Measurements from ENCODE around the gene POLD2. TPM values are rescaled to one million over a fixed set of nuclear protein-coding genes. Genes with fewer than 3 reads are reported as not detected.

The POLD2 gene
- total RNA-seq, 3 donors from 2014 or later (not counting 1 experiment from before 2014, with no cell fraction given) = 30.1 to 38.3 (median 38.1) TPM

DNA sequence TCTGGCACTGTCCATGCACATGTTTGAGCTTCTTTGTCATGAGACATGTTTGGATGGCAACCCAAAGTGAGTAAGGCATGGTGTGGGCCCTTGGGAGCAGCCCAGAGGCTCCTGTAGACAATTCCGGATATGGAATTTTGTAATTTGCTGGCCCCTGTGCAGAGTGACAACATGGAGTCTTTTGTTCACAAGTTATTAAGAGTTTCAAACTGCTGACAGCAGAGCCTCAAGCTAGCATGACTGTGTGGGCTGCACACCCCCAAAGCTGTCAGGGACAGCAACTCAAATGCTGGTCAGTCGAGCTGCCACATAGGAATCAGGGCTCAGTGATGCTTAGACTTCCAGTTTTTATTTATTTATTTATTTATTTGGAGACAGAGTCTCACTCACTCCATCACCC, 24.8 kb upstream of the POLD2 start:
- no peaks in the 10 kb centered on the region for H3K9me3 ChIP-seq (ENCODE audit: control insufficient read depth, insufficient read depth, low read length)
- ATAC-seq (no peak), DNase-seq (no peak)
- no peaks in the 10 kb centered on the region for H3K36me3 ChIP-seq (ENCODE audit: control insufficient read depth, insufficient read depth, low read length)
- Mint-ChIP-seq H3K4me3 (no peak overlapping the region), H3K9me3 (no peaks in the 10 kb centered on the region), H3K27ac (no peak overlapping the region), H3K4me1 (peaks cover 0 to 6% of the 10 kb centered on the region in 2 donors), H3K36me3 (no peaks in the 10 kb centered on the region), H3K27me3 (ENCODE audit: low read depth in 2 of 2) (peaks cover 0 to 6% of the 10 kb centered on the region in 2 donors)
- H3K27me3 ChIP-seq (ENCODE audit: control insufficient read depth, insufficient read depth, low read length) = peaks cover 11% of the 10 kb centered on the region
- intact Hi-C loops (cut with micrococcal nuclease) = no loop called here
- H3K4me3 ChIP-seq (ENCODE audit: low read length) = no peak overlapping the region
- WGBS (ENCODE audit: insufficient coverage) = 90% methylated on average over 2 of the region's 2 CpGs
- TF ChIP-seq, protein P1, sequence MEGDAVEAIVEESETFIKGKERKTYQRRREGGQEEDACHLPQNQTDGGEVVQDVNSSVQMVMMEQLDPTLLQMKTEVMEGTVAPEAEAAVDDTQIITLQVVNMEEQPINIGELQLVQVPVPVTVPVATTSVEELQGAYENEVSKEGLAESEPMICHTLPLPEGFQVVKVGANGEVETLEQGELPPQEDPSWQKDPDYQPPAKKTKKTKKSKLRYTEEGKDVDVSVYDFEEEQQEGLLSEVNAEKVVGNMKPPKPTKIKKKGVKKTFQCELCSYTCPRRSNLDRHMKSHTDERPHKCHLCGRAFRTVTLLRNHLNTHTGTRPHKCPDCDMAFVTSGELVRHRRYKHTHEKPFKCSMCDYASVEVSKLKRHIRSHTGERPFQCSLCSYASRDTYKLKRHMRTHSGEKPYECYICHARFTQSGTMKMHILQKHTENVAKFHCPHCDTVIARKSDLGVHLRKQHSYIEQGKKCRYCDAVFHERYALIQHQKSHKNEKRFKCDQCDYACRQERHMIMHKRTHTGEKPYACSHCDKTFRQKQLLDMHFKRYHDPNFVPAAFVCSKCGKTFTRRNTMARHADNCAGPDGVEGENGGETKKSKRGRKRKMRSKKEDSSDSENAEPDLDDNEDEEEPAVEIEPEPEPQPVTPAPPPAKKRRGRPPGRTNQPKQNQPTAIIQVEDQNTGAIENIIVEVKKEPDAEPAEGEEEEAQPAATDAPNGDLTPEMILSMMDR (IDR thresholded peaks at IDR 0.05) = no peak
- no peak overlapping the region for H3K27ac ChIP-seq (ENCODE audit: low read length)
- peaks cover 18% of the 10 kb centered on the region for H3K4me1 ChIP-seq (ENCODE audit: control insufficient read depth, insufficient read depth, low read length)

DNA sequence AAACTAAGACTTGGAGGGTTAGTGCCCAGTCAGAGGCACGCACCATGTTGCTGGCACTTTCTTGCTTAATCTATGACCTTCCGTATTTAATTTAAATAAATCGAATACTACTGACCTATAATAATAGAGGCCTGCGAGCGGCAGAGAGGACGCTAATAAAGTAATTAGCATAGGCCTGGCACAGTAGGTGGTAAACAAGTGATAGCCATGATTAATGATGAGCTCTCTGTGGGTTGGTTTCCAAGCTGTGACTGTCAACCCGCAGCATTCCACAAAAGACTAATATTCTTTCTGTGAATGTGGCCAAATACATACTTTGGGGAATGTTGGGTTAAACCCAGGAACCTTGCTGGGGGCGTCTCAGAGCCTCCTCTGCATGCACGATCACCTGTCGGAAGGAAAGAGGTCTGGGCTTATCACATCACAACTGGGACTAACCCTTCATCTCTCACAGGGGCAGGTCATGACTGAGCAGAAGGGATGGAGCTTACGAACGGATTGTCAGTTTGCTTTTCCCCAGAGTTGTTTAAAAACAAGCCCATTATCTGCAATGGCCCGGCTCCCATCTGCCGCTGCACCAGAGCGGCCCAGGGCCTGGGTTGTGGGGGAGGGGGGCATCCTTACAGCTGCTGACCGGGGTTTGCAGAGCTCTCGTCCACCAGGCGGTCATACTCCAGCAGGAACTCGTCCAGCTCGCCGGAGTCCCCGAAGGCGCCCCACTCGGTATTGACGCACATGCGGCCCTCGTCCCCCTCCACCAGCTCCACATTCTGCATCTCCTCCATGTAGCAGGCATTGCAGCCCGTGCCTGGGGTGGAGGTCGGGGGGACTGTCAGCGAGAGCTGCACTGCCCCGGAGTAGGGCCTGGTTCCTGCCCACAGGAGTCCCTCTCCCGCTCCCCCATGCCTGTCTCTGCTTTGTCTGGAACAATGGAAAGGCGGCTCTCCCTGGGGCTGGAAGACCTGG, 24.0 kb upstream of the POLD2 start:
- H3K27me3 ChIP-seq (ENCODE audit: control insufficient read depth, insufficient read depth, low read length) = peaks cover 11% of the 10 kb centered on the region
- DNase-seq (no peak), ATAC-seq (no peak)
- Mint-ChIP-seq H3K4me1 (peaks cover 0 to 6% of the 10 kb centered on the region in 2 donors), H3K36me3 (no peaks in the 10 kb centered on the region), H3K4me3 (peak overlapping the region; percentile 61), H3K27me3 (ENCODE audit: low read depth in 2 of 2) (peaks cover 0 to 6% of the 10 kb centered on the region in 2 donors), H3K27ac (no peak overlapping the region), H3K9me3 (no peaks in the 10 kb centered on the region)
- no peak overlapping the region for H3K4me3 ChIP-seq (ENCODE audit: low read length)
- peaks cover 18% of the 10 kb centered on the region for H3K4me1 ChIP-seq (ENCODE audit: control insufficient read depth, insufficient read depth, low read length)
- intact Hi-C loops (cut with micrococcal nuclease) = no loop called here
- no peak overlapping the region for H3K27ac ChIP-seq (ENCODE audit: low read length)
- no peaks in the 10 kb centered on the region for H3K9me3 ChIP-seq (ENCODE audit: control insufficient read depth, insufficient read depth, low read length)
- no peaks in the 10 kb centered on the region for H3K36me3 ChIP-seq (ENCODE audit: control insufficient read depth, insufficient read depth, low read length)
- TF ChIP-seq, protein P1 (IDR thresholded peaks at IDR 0.05) = no peak
- WGBS (ENCODE audit: insufficient coverage) = 83% methylated on average over 33 of the region's 33 CpGs

DNA sequence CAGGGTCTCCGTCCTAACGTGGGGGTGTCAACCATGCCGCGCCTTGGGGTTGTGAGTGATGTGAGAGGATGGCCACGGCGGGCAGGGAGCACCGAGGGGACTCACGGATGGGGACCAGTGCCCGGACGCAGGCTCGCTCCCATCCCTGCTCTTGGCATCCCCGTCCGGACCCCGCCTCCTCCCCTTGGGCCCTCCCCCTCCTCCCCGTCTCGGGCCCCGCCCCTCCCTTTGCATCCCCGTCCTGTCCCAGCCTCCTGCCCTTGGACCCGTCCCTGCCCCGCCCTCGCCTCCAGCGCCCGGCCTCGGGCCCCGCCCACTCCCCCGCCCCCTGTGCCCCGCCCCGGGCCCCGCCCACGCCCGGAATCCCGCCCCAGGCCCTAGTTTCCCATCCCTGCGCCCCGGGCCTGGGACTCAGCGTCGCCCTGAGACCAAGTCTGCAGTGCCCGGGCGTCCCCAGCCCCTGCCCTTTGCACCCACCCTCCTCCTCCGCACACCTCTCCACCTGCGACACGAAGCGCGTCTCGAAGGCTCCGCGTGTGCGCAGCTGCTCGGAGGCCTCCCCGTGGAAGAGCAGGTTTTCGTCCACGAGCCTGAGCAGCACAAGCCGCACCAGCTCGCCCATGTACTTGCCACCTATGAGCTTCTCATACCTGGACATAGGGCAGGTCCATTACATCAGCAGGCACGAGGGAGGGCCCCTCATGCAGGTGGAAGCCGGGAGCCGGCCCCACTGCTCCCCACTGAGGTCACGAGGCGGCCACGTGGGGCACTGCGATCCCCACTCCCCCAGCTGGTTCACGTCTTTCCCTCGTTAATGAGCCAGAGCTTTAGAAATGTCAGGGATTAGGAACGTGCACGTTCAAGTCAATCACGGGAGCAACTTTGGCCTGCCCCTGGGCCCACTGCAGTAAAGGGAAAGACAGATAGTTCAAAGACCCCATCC, 22.9 kb upstream of the POLD2 start:
- intact Hi-C loops (cut with micrococcal nuclease) = no loop called here
- Histone ChIP-seq H3K4me3 (ENCODE audit: low read length) (peak overlapping the region; percentile 36), H3K27ac (ENCODE audit: low read length) (no peak overlapping the region), H3K27me3 (ENCODE audit: control insufficient read depth, insufficient read depth, low read length) (peaks cover 11% of the 10 kb centered on the region), H3K9me3 (ENCODE audit: control insufficient read depth, insufficient read depth, low read length) (no peaks in the 10 kb centered on the region), H3K4me1 (ENCODE audit: control insufficient read depth, insufficient read depth, low read length) (peaks cover 18% of the 10 kb centered on the region), H3K36me3 (ENCODE audit: control insufficient read depth, insufficient read depth, low read length) (no peaks in the 10 kb centered on the region)
- WGBS (ENCODE audit: insufficient coverage) = 21% methylated on average over 62 of the region's 65 CpGs
- no peak overlapping the region for H3K27ac Mint-ChIP-seq
- DNase-seq (peak in 1 of 2 donors; percentile 73), ATAC-seq (peak; percentile 63 to 72 (median 69))
- H3K4me1 Mint-ChIP-seq = peaks cover 0 to 6% of the 10 kb centered on the region in 2 donors
- peaks cover 0 to 6% of the 10 kb centered on the region in 2 donors for H3K27me3 Mint-ChIP-seq (ENCODE audit: low read depth in 2 of 2)
- no peaks in the 10 kb centered on the region for H3K36me3 Mint-ChIP-seq
- H3K9me3 Mint-ChIP-seq = no peaks in the 10 kb centered on the region
- TF ChIP-seq, protein P1 (IDR thresholded peaks at IDR 0.05) = no peak
- H3K4me3 Mint-ChIP-seq = peak overlapping the region; percentile 65

All from natural killer cell (primary cell).